ENCODE measurements around the gene OR5V1. TPM values are rescaled to one million over a fixed set of nuclear protein-coding genes. Genes with fewer than 3 reads are reported as not detected.

The OR5V1 gene
- total and polyA plus RNA-seq, 4 donors: not detected

DNA sequence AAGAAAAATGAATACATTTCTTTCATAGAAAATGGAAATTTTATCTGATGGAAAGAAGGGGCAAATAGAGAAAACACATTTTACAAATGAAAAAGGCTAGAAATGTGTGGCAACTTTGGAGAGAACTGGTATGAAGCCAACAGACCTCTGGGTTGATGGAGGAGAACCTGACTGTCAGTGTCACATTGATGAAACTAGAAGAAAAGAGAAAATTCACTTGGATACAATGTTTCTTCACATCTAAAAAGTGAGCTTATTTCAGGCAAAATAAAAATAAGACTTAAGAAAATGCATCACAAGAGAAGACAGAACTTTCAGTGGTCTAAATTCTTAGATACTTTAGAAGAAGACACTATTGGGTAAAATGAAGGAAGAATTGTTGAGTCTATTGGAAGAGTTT, 26.7 kb upstream of the OR5V1 start, which contains the start of gene OR12D2:
Gene OR12D2, plus strand, starts transcription at position 301 of the 400 bp plus-strand sequence. CDS start 1,069 bp downstream, outside the sequence.
- Histone ChIP-seq H3K27me3 (ENCODE audit: control insufficient read depth in 4 of 4, insufficient read depth in 4 of 4, low read length in 3 of 4) (peaks cover 0 to 4% (median 1%) of the 10 kb centered on the region in 4 donors), H3K4me1 (ENCODE audit: control insufficient read depth in 4 of 4, insufficient read depth in 4 of 4, low read length in 3 of 4) (no peaks in the 10 kb centered on the region), H3K36me3 (ENCODE audit: control insufficient read depth in 4 of 4, insufficient read depth in 3 of 4, low read depth in 1 of 4, low read length in 3 of 4) (no peaks in the 10 kb centered on the region), H3K9me3 (ENCODE audit: control insufficient read depth in 4 of 4, low read length in 3 of 4) (no peaks in the 10 kb centered on the region), H3K4me3 (ENCODE audit: low read depth in 1 of 3, low read length in 3 of 3) (no peak within 1 kb of the TSS), H3K27ac (ENCODE audit: low read depth in 1 of 2, low read length in 2 of 2) (no peak within 1 kb of the TSS), H3K9ac (ENCODE audit: low read depth in 1 of 2, low read length in 2 of 2) (no peak within 1 kb of the TSS)
- TF ChIP-seq RXRA (IDR thresholded peaks at IDR 0.05) (no peak), JUND (IDR thresholded peaks at IDR 0.05) (no peak), EGR1 (IDR thresholded peaks at IDR 0.05; ENCODE audit: low read depth in 2 of 2) (no peak), TAF1 (conservative IDR thresholded peaks at IDR 0.05) (no peak), GABPA (IDR thresholded peaks at IDR 0.05 in 1 of 2, conservative IDR thresholded peaks at IDR 0.05 in 1 of 2) (no peak), YY1 (IDR thresholded peaks at IDR 0.05) (no peak), NR2F2 (IDR thresholded peaks at IDR 0.05) (no peak)
- DNase-seq (ENCODE audit: low spot score): no peak

DNA sequence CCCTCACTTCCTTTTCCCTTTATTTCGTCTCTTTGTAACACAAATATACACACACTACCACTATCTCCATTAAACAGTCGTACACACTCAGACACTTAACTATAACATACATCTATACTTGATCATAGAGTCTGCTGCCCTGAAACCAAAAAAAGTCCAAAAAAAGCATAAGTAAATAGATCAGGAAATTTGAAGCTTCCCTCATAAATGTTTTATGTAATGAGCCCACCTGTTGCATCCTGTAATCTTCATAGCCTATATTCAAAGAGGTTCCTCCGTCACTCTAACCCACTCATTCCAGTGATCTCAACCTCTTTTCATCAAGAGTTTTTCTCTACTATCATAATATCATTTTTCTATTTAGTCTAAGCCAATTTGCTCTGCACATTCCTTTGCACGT, 19.9 kb upstream of the OR5V1 start:
- no peak for TF ChIP-seq RXRA (IDR thresholded peaks at IDR 0.05)
- no peak for TF ChIP-seq HNF4G (IDR thresholded peaks at IDR 0.05)
- no peak for TF ChIP-seq SP1 (IDR thresholded peaks at IDR 0.05)
- TF ChIP-seq TAF1 (conservative IDR thresholded peaks at IDR 0.05): no peak
- no peak for TF ChIP-seq YY1 (IDR thresholded peaks at IDR 0.05)
- TF ChIP-seq, protein P1, sequence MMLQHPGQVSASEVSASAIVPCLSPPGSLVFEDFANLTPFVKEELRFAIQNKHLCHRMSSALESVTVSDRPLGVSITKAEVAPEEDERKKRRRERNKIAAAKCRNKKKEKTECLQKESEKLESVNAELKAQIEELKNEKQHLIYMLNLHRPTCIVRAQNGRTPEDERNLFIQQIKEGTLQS (IDR thresholded peaks at IDR 0.05): no peak
- no peak overlapping the region for H3K9ac ChIP-seq (ENCODE audit: low read depth in 1 of 2, low read length in 2 of 2)
- no peak overlapping the region for H3K27ac ChIP-seq (ENCODE audit: low read depth in 1 of 2, low read length in 2 of 2)
- H3K27me3 ChIP-seq (ENCODE audit: control insufficient read depth in 4 of 4, insufficient read depth in 4 of 4, low read length in 3 of 4): peaks cover 0 to 8% (median 3%) of the 10 kb centered on the region in 4 donors
- no peaks in the 10 kb centered on the region for H3K9me3 ChIP-seq (ENCODE audit: control insufficient read depth in 4 of 4, low read length in 3 of 4)
- no peak overlapping the region for H3K4me3 ChIP-seq (ENCODE audit: low read depth in 1 of 3, low read length in 3 of 3)
- H3K4me1 ChIP-seq (ENCODE audit: control insufficient read depth in 4 of 4, insufficient read depth in 4 of 4, low read length in 3 of 4): no peaks in the 10 kb centered on the region
- H3K36me3 ChIP-seq (ENCODE audit: control insufficient read depth in 4 of 4, insufficient read depth in 3 of 4, low read depth in 1 of 4, low read length in 3 of 4): no peaks in the 10 kb centered on the region
- 56% methylated on average over 4 of the region's 4 CpGs for WGBS
- DNase-seq (ENCODE audit: low spot score): no peak

DNA sequence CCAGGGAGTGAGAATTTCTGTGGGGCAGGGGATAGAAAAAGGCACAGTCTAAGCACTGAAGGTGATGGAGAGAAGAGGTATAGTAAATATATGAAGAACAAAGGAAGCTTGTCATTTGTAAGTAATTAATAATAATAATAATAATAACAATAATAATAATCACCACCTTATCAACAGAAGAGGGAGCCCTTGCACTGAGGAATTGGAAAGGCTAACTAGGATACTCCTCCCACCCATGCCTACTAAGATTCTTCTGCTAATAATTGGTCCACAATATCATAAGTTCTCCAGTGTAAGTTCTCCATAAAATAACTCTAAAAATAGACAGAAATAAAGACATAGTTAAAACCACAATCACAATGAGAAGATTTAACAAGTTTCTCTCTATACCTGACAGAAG, 7.3 kb upstream of the OR5V1 start:
- DNase-seq (ENCODE audit: low spot score): no peak
- no peaks in the 10 kb centered on the region for H3K9me3 ChIP-seq (ENCODE audit: control insufficient read depth in 4 of 4, low read length in 3 of 4)
- H3K27ac ChIP-seq (ENCODE audit: low read depth in 1 of 2, low read length in 2 of 2): no peak overlapping the region
- H3K27me3 ChIP-seq (ENCODE audit: control insufficient read depth in 4 of 4, insufficient read depth in 4 of 4, low read length in 3 of 4): no peaks in the 10 kb centered on the region
- TF ChIP-seq RAD21 (IDR thresholded peaks at IDR 0.05): peak; percentile 19 to 38
- no peak for TF ChIP-seq FOXA2 (IDR thresholded peaks at IDR 0.05)
- no peak for TF ChIP-seq RXRA (IDR thresholded peaks at IDR 0.05)
- H3K36me3 ChIP-seq (ENCODE audit: control insufficient read depth in 4 of 4, insufficient read depth in 3 of 4, low read depth in 1 of 4, low read length in 3 of 4): no peaks in the 10 kb centered on the region
- H3K4me3 ChIP-seq (ENCODE audit: low read depth in 1 of 3, low read length in 3 of 3): no peak overlapping the region
- H3K4me1 ChIP-seq (ENCODE audit: control insufficient read depth in 4 of 4, insufficient read depth in 4 of 4, low read length in 3 of 4): no peaks in the 10 kb centered on the region
- no peak overlapping the region for H3K9ac ChIP-seq (ENCODE audit: low read depth in 1 of 2, low read length in 2 of 2)

DNA sequence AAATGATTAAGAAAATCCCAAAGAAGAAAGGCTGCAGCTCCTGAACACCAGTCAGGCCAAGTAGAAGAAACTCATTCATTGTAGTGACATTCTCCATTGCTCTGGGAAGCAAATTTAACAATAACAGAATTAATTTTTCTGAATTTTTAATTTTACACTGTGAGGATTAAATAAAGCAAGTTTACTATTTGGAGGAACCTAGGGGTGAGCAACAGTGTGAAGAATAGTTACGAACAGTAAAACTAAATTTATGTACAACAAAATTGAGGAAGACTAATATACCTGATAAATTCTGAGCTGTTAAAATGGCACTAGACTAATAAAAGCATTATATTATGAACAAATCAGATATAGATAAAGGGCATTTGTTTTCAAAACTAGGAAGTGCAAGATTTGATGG, 6.5 kb upstream of the OR5V1 start, which contains the start of gene OR12D3:
Gene OR12D3, minus strand, starts transcription at position 101 of the 400 bp plus-strand sequence. Its CDS starts 4 bp downstream, at position 97.
- no peak within 1 kb of the TSS for H3K27ac ChIP-seq (ENCODE audit: low read depth in 1 of 2, low read length in 2 of 2)
- no peaks in the 10 kb centered on the region for H3K27me3 ChIP-seq (ENCODE audit: control insufficient read depth in 4 of 4, insufficient read depth in 4 of 4, low read length in 3 of 4)
- no peak for DNase-seq (ENCODE audit: low spot score)
- H3K9ac ChIP-seq (ENCODE audit: low read depth in 1 of 2, low read length in 2 of 2): no peak within 1 kb of the TSS
- 92% methylated on average over 1 of the region's 1 CpG for WGBS
- no peaks in the 10 kb centered on the region for H3K9me3 ChIP-seq (ENCODE audit: control insufficient read depth in 4 of 4, low read length in 3 of 4)
- TF ChIP-seq, protein P1 (IDR thresholded peaks at IDR 0.05): no peak
- TF ChIP-seq FOXA1 (IDR thresholded peaks at IDR 0.05): no peak
- no peaks in the 10 kb centered on the region for H3K4me1 ChIP-seq (ENCODE audit: control insufficient read depth in 4 of 4, insufficient read depth in 4 of 4, low read length in 3 of 4)
- no peaks in the 10 kb centered on the region for H3K36me3 ChIP-seq (ENCODE audit: control insufficient read depth in 4 of 4, insufficient read depth in 3 of 4, low read depth in 1 of 4, low read length in 3 of 4)
- no peak within 1 kb of the TSS for H3K4me3 ChIP-seq (ENCODE audit: low read depth in 1 of 3, low read length in 3 of 3)
